Measurements from ENCODE around the gene BBOX1. TPM values are rescaled to one million over a fixed set of nuclear protein-coding genes. Genes with fewer than 3 reads are reported as not detected.
"Not testable (repeated sequence)": the region's sequence is repeated elsewhere in the genome, so short reads cannot be mapped to it uniquely, and the experiment has no call there.

The BBOX1 gene
- total RNA-seq, 1 donor from 2014 or later: not detected

- no peaks in the 10 kb centered on the region for H3K9me3 Mint-ChIP-seq (ENCODE audit: low read depth)
- no peak overlapping the region for H3K27ac Mint-ChIP-seq
- peaks cover 2% of the 10 kb centered on the region for H3K36me3 Mint-ChIP-seq (ENCODE audit: insufficient read depth)
- H3K27me3 Mint-ChIP-seq: no peaks in the 10 kb centered on the region
- H3K4me1 Mint-ChIP-seq (ENCODE audit: low read depth): no peaks in the 10 kb centered on the region
- no peak overlapping the region for H3K4me3 Mint-ChIP-seq (ENCODE audit: low read depth)
- no peak for TF ChIP-seq CTCF (IDR thresholded peaks at IDR 0.05; ENCODE audit: unreplicated experiment)
- no peak for DNase-seq (ENCODE audit: low spot score, unreplicated experiment)
Observed at GRCh38 chr11:27120211-27120610, 79.6 kb downstream of the BBOX1 start.

GRCh38 chr11:27122001-27122400 lies 81.4 kb downstream of the BBOX1 start:
- no peaks in the 10 kb centered on the region for H3K36me3 Mint-ChIP-seq (ENCODE audit: insufficient read depth)
- H3K4me3 Mint-ChIP-seq (ENCODE audit: low read depth): no peak overlapping the region
- H3K4me1 Mint-ChIP-seq (ENCODE audit: low read depth): no peaks in the 10 kb centered on the region
- DNase-seq (ENCODE audit: low spot score, unreplicated experiment): no peak
- no peaks in the 10 kb centered on the region for H3K27me3 Mint-ChIP-seq
- no peaks in the 10 kb centered on the region for H3K9me3 Mint-ChIP-seq (ENCODE audit: low read depth)
- no peak for TF ChIP-seq CTCF (IDR thresholded peaks at IDR 0.05; ENCODE audit: unreplicated experiment)
- no peak overlapping the region for H3K27ac Mint-ChIP-seq

- no peak for DNase-seq (ENCODE audit: low spot score, unreplicated experiment)
Observed at GRCh38 chr11:27124514-27125264, 84.1 kb downstream of the BBOX1 start.

GRCh38 chr11:27129686-27130085 lies 89.1 kb downstream of the BBOX1 start:
- H3K36me3 Mint-ChIP-seq (ENCODE audit: insufficient read depth): no peaks in the 10 kb centered on the region
- no peak overlapping the region for H3K27ac Mint-ChIP-seq
- DNase-seq (ENCODE audit: low spot score, unreplicated experiment): no peak
- peaks cover 7% of the 10 kb centered on the region for H3K9me3 Mint-ChIP-seq (ENCODE audit: low read depth)
- H3K4me1 Mint-ChIP-seq (ENCODE audit: low read depth): no peaks in the 10 kb centered on the region
- no peak for TF ChIP-seq CTCF (IDR thresholded peaks at IDR 0.05; ENCODE audit: unreplicated experiment)
- no peaks in the 10 kb centered on the region for H3K27me3 Mint-ChIP-seq
- no peak overlapping the region for H3K4me3 Mint-ChIP-seq (ENCODE audit: low read depth)

More at GRCh38 chr11:27124514-27125264, 84.1 kb downstream of the BBOX1 start:
- Mint-ChIP-seq H3K27ac (no peak overlapping the region), H3K4me1 (ENCODE audit: low read depth) (no peaks in the 10 kb centered on the region), H3K4me3 (ENCODE audit: low read depth) (no peak overlapping the region), H3K36me3 (ENCODE audit: insufficient read depth) (no peaks in the 10 kb centered on the region), H3K27me3 (no peaks in the 10 kb centered on the region), H3K9me3 (ENCODE audit: low read depth) (peaks cover 5% of the 10 kb centered on the region)
- no peak for TF ChIP-seq CTCF (IDR thresholded peaks at IDR 0.05; ENCODE audit: unreplicated experiment)

GRCh38 chr11:27130806-27131205 lies 90.2 kb downstream of the BBOX1 start:
- no peak for TF ChIP-seq CTCF (IDR thresholded peaks at IDR 0.05; ENCODE audit: unreplicated experiment)
- no peaks in the 10 kb centered on the region for H3K4me1 Mint-ChIP-seq (ENCODE audit: low read depth)
- H3K4me3 Mint-ChIP-seq (ENCODE audit: low read depth): no peak overlapping the region
- peaks cover 13% of the 10 kb centered on the region for H3K9me3 Mint-ChIP-seq (ENCODE audit: low read depth)
- no peak overlapping the region for H3K27ac Mint-ChIP-seq
- H3K27me3 Mint-ChIP-seq: no peaks in the 10 kb centered on the region
- H3K36me3 Mint-ChIP-seq (ENCODE audit: insufficient read depth): no peaks in the 10 kb centered on the region
- no peak for DNase-seq (ENCODE audit: low spot score, unreplicated experiment)

GRCh38 chr11:27135924-27136329 lies 95.3 kb downstream of the BBOX1 start:
- not testable (repeated sequence) for H3K4me1 Mint-ChIP-seq (ENCODE audit: low read depth); H3K27ac Mint-ChIP-seq; DNase-seq (ENCODE audit: low spot score, unreplicated experiment); H3K4me3 Mint-ChIP-seq (ENCODE audit: low read depth); H3K27me3 Mint-ChIP-seq
- H3K36me3 Mint-ChIP-seq (ENCODE audit: insufficient read depth): peaks cover 12% of the 10 kb centered on the region
- peaks cover 25% of the 10 kb centered on the region for H3K9me3 Mint-ChIP-seq (ENCODE audit: low read depth)

Measured in progenitor cell of endocrine pancreas (in vitro differentiated cells).